HUES48 (cell line): Measurements from ENCODE around the gene ANTXR1.

Experiments
- H3K27ac ChIP-seq: one replicate; pipeline ENCODE4 v1.7.0; 2013; ENCODE audit warnings: low read depth, low read length, inconsistent platforms
- H3K27me3 ChIP-seq: 2 replicates; pipeline ENCODE4 v1.6.1; 2013; ENCODE audit warnings: mild to moderate bottlenecking, low read length; ENCODE audit not compliant: control insufficient read depth, insufficient read depth
- H3K36me3 ChIP-seq: 2 replicates; pipeline ENCODE4 v1.6.1; 2013; ENCODE audit warnings: low read length; ENCODE audit not compliant: control insufficient read depth, insufficient read depth
- H3K4me1 ChIP-seq: 2 replicates; pipeline ENCODE4 v1.6.1; 2013; ENCODE audit warnings: mild to moderate bottlenecking, low read length; ENCODE audit not compliant: control insufficient read depth, insufficient read depth
- H3K4me3 ChIP-seq: 2 replicates; pipeline ENCODE4 v1.5.1; 2013; ENCODE audit warnings: mild to moderate bottlenecking, low read depth, low read length
- H3K9ac ChIP-seq: 2 replicates; pipeline ENCODE4 v1.6.1; 2013; ENCODE audit warnings: mild to moderate bottlenecking, low read depth, low read length, moderate library complexity
- H3K9me3 ChIP-seq: 2 replicates; pipeline ENCODE4 v1.6.1; 2013; ENCODE audit warnings: low read length; ENCODE audit not compliant: control insufficient read depth, insufficient read depth

The ANTXR1 gene

GRCh38 chr2:69097148-69097610 lies 84.2 kb downstream of the ANTXR1 start:
- Histone ChIP-seq H3K9ac (no peak overlapping the region), H3K36me3 (peaks cover 14% of the 10 kb centered on the region), H3K9me3 (no peaks in the 10 kb centered on the region), H3K27me3 (no peaks in the 10 kb centered on the region), H3K27ac (no peak overlapping the region), H3K4me3 (no peak overlapping the region), H3K4me1 (no peaks in the 10 kb centered on the region)

GRCh38 chr2:69097891-69098655 lies 85.1 kb downstream of the ANTXR1 start:
- no peak overlapping the region for H3K27ac ChIP-seq

GRCh38 chr2:69099541-69099940 lies 86.6 kb downstream of the ANTXR1 start:
- H3K4me1 ChIP-seq, result no peaks in the 10 kb centered on the region
- no peaks in the 10 kb centered on the region for H3K27me3 ChIP-seq
- H3K9ac ChIP-seq, result no peak overlapping the region
- H3K4me3 ChIP-seq, result no peak overlapping the region
- no peaks in the 10 kb centered on the region for H3K9me3 ChIP-seq
- no peak overlapping the region for H3K27ac ChIP-seq
- peaks cover 24% of the 10 kb centered on the region for H3K36me3 ChIP-seq

More at GRCh38 chr2:69097891-69098655, 85.1 kb downstream of the ANTXR1 start:
- H3K27me3 ChIP-seq, result no peaks in the 10 kb centered on the region
- no peak overlapping the region for H3K4me3 ChIP-seq
- H3K9me3 ChIP-seq, result no peaks in the 10 kb centered on the region
- no peak overlapping the region for H3K9ac ChIP-seq
- H3K36me3 ChIP-seq, result peaks cover 15% of the 10 kb centered on the region
- no peaks in the 10 kb centered on the region for H3K4me1 ChIP-seq

GRCh38 chr2:69100220-69100723 lies 87.3 kb downstream of the ANTXR1 start:
- H3K27ac ChIP-seq, result no peak overlapping the region

GRCh38 chr2:69102041-69102593 lies 89.1 kb downstream of the ANTXR1 start:
- Histone ChIP-seq H3K27me3 (no peaks in the 10 kb centered on the region), H3K4me3 (no peak overlapping the region), H3K27ac (no peak overlapping the region), H3K9me3 (no peaks in the 10 kb centered on the region), H3K4me1 (no peaks in the 10 kb centered on the region), H3K36me3 (peaks cover 23% of the 10 kb centered on the region), H3K9ac (no peak overlapping the region)

More at GRCh38 chr2:69100220-69100723, 87.3 kb downstream of the ANTXR1 start:
- no peaks in the 10 kb centered on the region for H3K27me3 ChIP-seq
- H3K4me3 ChIP-seq, result no peak overlapping the region
- H3K4me1 ChIP-seq, result no peaks in the 10 kb centered on the region
- H3K9ac ChIP-seq, result no peak overlapping the region
- H3K36me3 ChIP-seq, result peaks cover 26% of the 10 kb centered on the region
- H3K9me3 ChIP-seq, result no peaks in the 10 kb centered on the region

- no peaks in the 10 kb centered on the region for H3K27me3 ChIP-seq
- H3K4me3 ChIP-seq, result no peak overlapping the region
- no peak overlapping the region for H3K9ac ChIP-seq
- no peaks in the 10 kb centered on the region for H3K4me1 ChIP-seq
- H3K27ac ChIP-seq, result no peak overlapping the region
- H3K36me3 ChIP-seq, result peaks cover 19% of the 10 kb centered on the region
- H3K9me3 ChIP-seq, result no peaks in the 10 kb centered on the region
Measured at GRCh38 chr2:69103419-69103818, 90.4 kb downstream of the ANTXR1 start.

GRCh38 chr2:69104261-69104660 lies 91.3 kb downstream of the ANTXR1 start:
- H3K9me3 ChIP-seq, result no peaks in the 10 kb centered on the region
- no peak overlapping the region for H3K27ac ChIP-seq
- peaks cover 19% of the 10 kb centered on the region for H3K36me3 ChIP-seq
- H3K9ac ChIP-seq, result no peak overlapping the region
- no peaks in the 10 kb centered on the region for H3K4me1 ChIP-seq
- no peaks in the 10 kb centered on the region for H3K27me3 ChIP-seq
- H3K4me3 ChIP-seq, result no peak overlapping the region

GRCh38 chr2:69109255-69109654 lies 96.3 kb downstream of the ANTXR1 start:
- no peak overlapping the region for H3K4me3 ChIP-seq

GRCh38 chr2:69111076-69111475 lies 98.1 kb downstream of the ANTXR1 start:
- Histone ChIP-seq H3K27ac (no peak overlapping the region), H3K9ac (no peak overlapping the region), H3K9me3 (no peaks in the 10 kb centered on the region), H3K4me1 (peaks cover 22% of the 10 kb centered on the region), H3K27me3 (no peaks in the 10 kb centered on the region), H3K36me3 (no peaks in the 10 kb centered on the region), H3K4me3 (no peak overlapping the region)

More at GRCh38 chr2:69109255-69109654, 96.3 kb downstream of the ANTXR1 start:
- no peaks in the 10 kb centered on the region for H3K9me3 ChIP-seq
- H3K27ac ChIP-seq, result no peak overlapping the region
- no peaks in the 10 kb centered on the region for H3K27me3 ChIP-seq
- peaks cover 7% of the 10 kb centered on the region; the same call in 1 of the 2 replicates for H3K36me3 ChIP-seq
- peaks cover 14% of the 10 kb centered on the region for H3K4me1 ChIP-seq
- H3K9ac ChIP-seq, result no peak overlapping the region

GRCh38 chr2:69113627-69114026 lies 100.6 kb downstream of the ANTXR1 start:
- Histone ChIP-seq H3K27ac (no peak overlapping the region), H3K9ac (no peak overlapping the region), H3K9me3 (no peaks in the 10 kb centered on the region), H3K4me1 (peaks cover 22% of the 10 kb centered on the region), H3K4me3 (no peak overlapping the region), H3K36me3 (no peaks in the 10 kb centered on the region), H3K27me3 (no peaks in the 10 kb centered on the region)

GRCh38 chr2:69114534-69114933 lies 101.6 kb downstream of the ANTXR1 start:
- Histone ChIP-seq H3K9me3 (no peaks in the 10 kb centered on the region), H3K27me3 (no peaks in the 10 kb centered on the region), H3K27ac (no peak overlapping the region), H3K36me3 (no peaks in the 10 kb centered on the region), H3K4me1 (peaks cover 22% of the 10 kb centered on the region), H3K4me3 (no peak overlapping the region), H3K9ac (no peak overlapping the region)
